Measurements from ENCODE around the gene FTL. TPM values are rescaled to one million over a fixed set of nuclear protein-coding genes. Genes with fewer than 3 reads are reported as not detected.

The FTL gene
- total RNA-seq, 4 donors from 2014 or later: 5,249 to 9,852 (median 6,180) TPM

DNA sequence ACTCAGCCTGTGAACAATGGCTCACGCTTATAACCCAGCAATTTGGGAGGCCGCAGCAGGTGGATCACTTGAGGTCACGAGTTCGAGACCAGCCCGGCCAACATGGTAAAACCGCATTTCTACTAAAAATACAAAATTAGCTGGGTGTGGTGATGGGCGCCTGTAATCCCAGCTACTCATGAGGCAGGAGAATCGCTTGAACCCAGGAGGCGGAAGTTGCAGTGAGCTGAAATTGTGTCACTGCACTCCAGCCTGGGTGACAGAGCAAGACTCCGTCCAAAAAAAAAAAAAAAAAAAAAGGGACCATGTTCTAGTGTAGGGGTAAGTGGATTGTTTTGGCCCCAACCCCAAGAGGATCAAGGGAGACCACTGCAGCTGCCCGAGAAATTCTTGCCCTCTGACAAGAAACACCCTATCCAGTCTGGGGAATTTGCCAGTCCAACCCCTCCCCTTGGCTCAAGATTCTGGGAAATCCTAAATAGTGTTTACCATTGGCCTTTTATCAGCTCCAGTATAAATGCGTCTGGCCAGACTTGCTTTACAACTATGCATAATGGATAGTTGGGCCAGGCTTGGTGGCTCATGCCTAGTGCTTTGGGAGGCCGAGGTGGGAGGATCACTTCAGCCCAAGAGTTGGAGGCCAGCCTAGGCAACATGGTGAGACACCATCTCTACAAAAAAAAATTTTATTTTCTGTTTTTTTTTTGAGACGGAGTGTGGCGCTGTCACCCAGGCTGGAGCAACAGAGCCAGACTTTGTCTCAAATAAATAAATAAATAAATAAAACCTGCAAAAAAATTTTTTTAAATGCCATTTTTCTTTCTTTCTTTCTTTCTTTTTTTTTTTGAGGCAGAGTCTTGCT, 36.7 kb upstream of the FTL start:
- no peaks in the 10 kb centered on the region for H3K36me3 ChIP-seq
- no peak for DNase-seq
- TF ChIP-seq, protein P1, sequence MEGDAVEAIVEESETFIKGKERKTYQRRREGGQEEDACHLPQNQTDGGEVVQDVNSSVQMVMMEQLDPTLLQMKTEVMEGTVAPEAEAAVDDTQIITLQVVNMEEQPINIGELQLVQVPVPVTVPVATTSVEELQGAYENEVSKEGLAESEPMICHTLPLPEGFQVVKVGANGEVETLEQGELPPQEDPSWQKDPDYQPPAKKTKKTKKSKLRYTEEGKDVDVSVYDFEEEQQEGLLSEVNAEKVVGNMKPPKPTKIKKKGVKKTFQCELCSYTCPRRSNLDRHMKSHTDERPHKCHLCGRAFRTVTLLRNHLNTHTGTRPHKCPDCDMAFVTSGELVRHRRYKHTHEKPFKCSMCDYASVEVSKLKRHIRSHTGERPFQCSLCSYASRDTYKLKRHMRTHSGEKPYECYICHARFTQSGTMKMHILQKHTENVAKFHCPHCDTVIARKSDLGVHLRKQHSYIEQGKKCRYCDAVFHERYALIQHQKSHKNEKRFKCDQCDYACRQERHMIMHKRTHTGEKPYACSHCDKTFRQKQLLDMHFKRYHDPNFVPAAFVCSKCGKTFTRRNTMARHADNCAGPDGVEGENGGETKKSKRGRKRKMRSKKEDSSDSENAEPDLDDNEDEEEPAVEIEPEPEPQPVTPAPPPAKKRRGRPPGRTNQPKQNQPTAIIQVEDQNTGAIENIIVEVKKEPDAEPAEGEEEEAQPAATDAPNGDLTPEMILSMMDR (IDR thresholded peaks at IDR 0.05): no peak
- no peak overlapping the region for H3K27ac ChIP-seq
- no peaks in the 10 kb centered on the region for H3K9me3 ChIP-seq
- peaks cover 0 to 5% (median 0%) of the 10 kb centered on the region in 4 donors for H3K4me1 ChIP-seq
- H3K27me3 ChIP-seq: no peaks in the 10 kb centered on the region
- no peak overlapping the region for H3K4me3 ChIP-seq

DNA sequence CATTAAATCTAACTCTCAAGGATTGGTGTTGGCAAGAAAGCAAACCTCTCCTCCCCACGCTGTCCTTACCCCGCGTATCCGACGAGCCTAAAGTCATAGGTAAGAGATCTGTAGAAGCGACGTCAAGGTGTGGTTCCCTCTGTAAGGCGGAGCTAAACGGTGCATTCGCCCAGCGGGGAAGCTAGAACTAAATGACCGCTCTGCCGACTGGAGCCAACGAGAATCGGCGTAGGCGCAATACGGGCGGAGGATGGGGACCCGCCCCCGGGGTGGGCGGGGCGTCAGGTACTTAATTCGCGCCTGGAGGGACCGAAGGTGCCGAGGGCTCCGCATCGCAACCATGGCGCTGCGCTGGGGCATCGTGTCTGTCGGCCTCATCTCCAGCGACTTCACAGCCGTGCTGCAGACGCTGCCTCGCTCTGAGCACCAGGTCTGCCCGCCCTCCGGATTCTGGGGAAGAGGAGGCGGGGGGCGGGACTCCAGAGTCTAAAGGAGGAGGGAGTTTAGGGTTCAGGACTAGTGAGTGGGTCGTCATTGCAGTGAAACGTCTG, 31.7 kb upstream of the FTL start, which contains the start of gene DHDH:
DHDH (plus strand) TSS at position 318 of the 551 bp plus-strand sequence; CDS start at position 341, 23 bp downstream.
- H3K9me3 ChIP-seq: no peaks in the 10 kb centered on the region
- H3K27ac ChIP-seq: peak within 1 kb of the TSS in 3 of 4 donors; percentile 39 to 79 (median 42)
- peak within 1 kb of the TSS; percentile 32 to 60 (median 48) for H3K4me3 ChIP-seq
- no peaks in the 10 kb centered on the region for H3K36me3 ChIP-seq
- peaks cover 0 to 5% (median 2%) of the 10 kb centered on the region in 4 donors for H3K4me1 ChIP-seq
- TF ChIP-seq, protein P1 (IDR thresholded peaks at IDR 0.05): no peak
- TF ChIP-seq POLR2A (IDR thresholded peaks at IDR 0.05): peak; percentile 59 to 88
- no peaks in the 10 kb centered on the region for H3K27me3 ChIP-seq
- peak; percentile 77 to 96 (median 94) for DNase-seq

DNA sequence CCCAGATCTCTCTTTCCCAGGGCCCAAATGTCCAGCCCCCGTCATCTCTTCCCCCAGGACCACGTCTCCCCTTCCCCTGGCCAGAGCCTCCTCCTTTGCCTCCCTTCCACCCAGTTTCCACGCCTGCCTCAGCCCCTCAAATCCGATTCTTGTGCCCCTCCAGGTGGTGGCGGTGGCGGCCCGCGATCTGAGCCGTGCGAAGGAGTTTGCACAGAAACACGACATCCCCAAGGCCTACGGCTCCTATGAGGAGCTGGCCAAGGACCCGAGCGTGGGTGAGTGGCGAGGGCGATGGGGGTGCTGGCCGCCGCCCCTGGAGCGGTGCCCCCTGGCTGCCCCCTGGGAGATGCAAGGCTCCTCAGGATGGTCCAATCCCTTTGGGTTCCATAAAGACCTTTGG, 30.3 kb upstream of the FTL start:
- Histone ChIP-seq H3K27me3 (no peaks in the 10 kb centered on the region), H3K4me3 (peak overlapping the region in 1 of 4 donors; percentile 52), H3K27ac (no peak overlapping the region), H3K9me3 (no peaks in the 10 kb centered on the region), H3K4me1 (peaks cover 0 to 5% (median 2%) of the 10 kb centered on the region in 4 donors), H3K36me3 (no peaks in the 10 kb centered on the region)
- TF ChIP-seq, protein P1 (IDR thresholded peaks at IDR 0.05): no peak
- TF ChIP-seq POLR2A (IDR thresholded peaks at IDR 0.05): no peak
- no peak for DNase-seq

DNA sequence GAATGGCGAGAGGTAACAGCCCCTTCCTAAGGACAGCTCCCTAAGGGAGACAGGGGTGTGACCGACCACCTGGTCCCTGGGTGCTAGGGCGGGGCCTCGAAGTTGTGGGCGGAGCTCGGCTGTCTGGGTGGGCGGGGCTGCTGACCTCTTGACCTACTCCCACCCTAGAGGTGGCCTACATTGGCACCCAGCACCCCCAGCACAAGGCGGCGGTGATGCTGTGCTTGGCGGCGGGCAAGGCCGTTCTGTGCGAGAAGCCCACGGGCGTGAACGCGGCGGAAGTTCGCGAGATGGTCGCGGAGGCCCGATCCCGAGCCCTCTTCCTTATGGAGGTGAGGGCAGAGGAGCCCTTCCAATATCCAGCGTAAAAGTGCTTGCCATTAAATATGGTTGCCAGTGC, 29.2 kb upstream of the FTL start:
- TF ChIP-seq, protein P1 (IDR thresholded peaks at IDR 0.05): no peak
- TF ChIP-seq POLR2A (IDR thresholded peaks at IDR 0.05): no peak
- Histone ChIP-seq H3K27ac (no peak overlapping the region), H3K4me3 (no peak overlapping the region), H3K9me3 (peaks cover 0 to under 1% (median under 1%) of the 10 kb centered on the region in 4 donors), H3K4me1 (peaks cover 0 to 5% (median 2%) of the 10 kb centered on the region in 4 donors), H3K27me3 (no peaks in the 10 kb centered on the region), H3K36me3 (no peaks in the 10 kb centered on the region)
- no peak for DNase-seq

DNA sequence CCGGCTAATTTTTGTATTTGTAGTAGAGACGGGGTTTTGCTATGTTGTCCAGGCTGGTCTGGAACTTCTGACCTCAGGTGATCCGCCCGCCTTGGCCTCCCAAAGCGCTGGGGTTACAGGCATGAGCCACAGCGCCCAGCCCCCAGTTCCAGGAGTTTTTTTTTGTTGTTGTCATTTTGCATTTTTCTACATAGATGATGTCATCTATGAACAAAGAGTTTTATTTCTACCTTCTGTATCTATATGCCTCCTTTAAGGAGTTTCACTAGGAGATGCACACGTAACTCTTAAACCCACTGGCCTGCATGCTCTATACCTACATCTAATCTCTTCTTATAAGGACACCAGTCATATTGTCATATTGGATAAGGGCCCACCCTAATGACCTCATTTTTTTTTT, 26.9 kb upstream of the FTL start:
- peak overlapping the region in 1 of 4 donors; percentile 13 for H3K4me3 ChIP-seq
- H3K27me3 ChIP-seq: no peaks in the 10 kb centered on the region
- peak overlapping the region in 2 of 4 donors; percentile 68 to 72 for H3K27ac ChIP-seq
- no peak for DNase-seq
- TF ChIP-seq, protein P1 (IDR thresholded peaks at IDR 0.05): no peak
- no peak for TF ChIP-seq POLR2A (IDR thresholded peaks at IDR 0.05)
- H3K36me3 ChIP-seq: peaks cover 0 to 6% (median 0%) of the 10 kb centered on the region in 3 donors
- peaks cover 0 to 5% (median 2%) of the 10 kb centered on the region in 4 donors for H3K9me3 ChIP-seq
- peaks cover 0 to 4% (median under 1%) of the 10 kb centered on the region in 4 donors for H3K4me1 ChIP-seq
